Memory B cell (primary cell): Measurements from ENCODE around the gene COLQ.
A peak's percentile ranks its signal among the peaks of the same experiment; 100 is the strongest.
"Not testable (repeated sequence)": the region's sequence is repeated elsewhere in the genome, so short reads cannot be mapped to it uniquely, and the experiment has no call there.

Experiments used
- ATAC-seq: fragments of 150-1000 bp; cut with Tn5 transposase; 2 replicates; pipeline ENCODE4 v1.10.0; 2021; ENCODE audit warnings: low read depth, mild to moderate bottlenecking, moderate library complexity
- DNase-seq, 2 donors: peaks; one replicate each; pipeline ENCODE4 v3.0.0; 2022; ENCODE audit warnings: low spot score in 2 of 2
- H3K27ac Mint-ChIP-seq: one replicate; pipeline ENCODE4 v1.8.0; 2022; ENCODE audit warnings: mild to moderate bottlenecking, moderate library complexity, mixed read lengths
- H3K27me3 Mint-ChIP-seq: one replicate; pipeline ENCODE4 v1.8.0; 2022; ENCODE audit warnings: mixed read lengths
- H3K36me3 Mint-ChIP-seq: one replicate; pipeline ENCODE4 v1.8.0; 2022; ENCODE audit warnings: mild to moderate bottlenecking, mixed read lengths
- H3K4me1 Mint-ChIP-seq: one replicate; pipeline ENCODE4 v1.8.0; 2022; ENCODE audit warnings: mixed read lengths
- H3K4me3 Mint-ChIP-seq: one replicate; pipeline ENCODE4 v1.8.0; 2022; ENCODE audit warnings: mild to moderate bottlenecking, moderate library complexity, mixed read lengths
- H3K9me3 Mint-ChIP-seq: one replicate; pipeline ENCODE4 v1.8.0; 2022; ENCODE audit warnings: mixed read lengths

The COLQ gene

GRCh38 chr3:15532614-15533013 lies 11.1 kb upstream of the COLQ start:
- not testable (repeated sequence) for H3K27me3 Mint-ChIP-seq, ATAC-seq, H3K9me3 Mint-ChIP-seq, H3K36me3 Mint-ChIP-seq, H3K27ac Mint-ChIP-seq, H3K4me3 Mint-ChIP-seq, H3K4me1 Mint-ChIP-seq, DNase-seq

- no peak overlapping the region for H3K4me3 Mint-ChIP-seq
- no peaks in the 10 kb centered on the region for H3K27me3 Mint-ChIP-seq
- DNase-seq, result no peak
- H3K4me1 Mint-ChIP-seq, result no peaks in the 10 kb centered on the region
- no peaks in the 10 kb centered on the region for H3K36me3 Mint-ChIP-seq
- ATAC-seq, result no peak
- H3K9me3 Mint-ChIP-seq, result no peaks in the 10 kb centered on the region
- no peak overlapping the region for H3K27ac Mint-ChIP-seq
Observed at GRCh38 chr3:15531346-15531745, 9.8 kb upstream of the COLQ start.

- H3K27me3 Mint-ChIP-seq, result no peaks in the 10 kb centered on the region
- H3K36me3 Mint-ChIP-seq, result no peaks in the 10 kb centered on the region
- ATAC-seq, result no peak
Observed at GRCh38 chr3:15528854-15529537, 7.5 kb upstream of the COLQ start.

DNA sequence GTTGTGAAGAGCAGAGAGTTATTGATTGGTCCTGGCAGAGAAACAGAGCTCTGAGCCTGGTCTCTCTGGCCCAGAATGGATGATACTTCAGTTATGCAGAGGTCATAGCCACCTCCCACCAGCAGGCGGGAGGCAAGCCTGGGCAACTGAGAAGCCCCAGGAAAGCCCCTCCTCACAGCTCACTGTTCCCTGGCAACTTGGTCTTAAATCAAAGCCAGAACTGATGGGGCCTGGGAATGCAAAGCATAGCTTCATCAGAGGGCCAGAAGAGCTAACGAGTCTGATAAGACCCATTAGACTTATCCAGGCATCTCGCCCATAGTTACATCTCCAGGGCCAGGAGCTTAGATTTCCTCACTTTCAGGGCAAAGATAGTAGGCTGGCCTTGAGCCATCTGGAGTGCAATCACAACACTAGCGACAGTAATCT lies 5.5 kb upstream of the COLQ start:
- H3K9me3 Mint-ChIP-seq, result peaks cover 1% of the 10 kb centered on the region
- peak; percentile 43 for ATAC-seq
- H3K36me3 Mint-ChIP-seq, result no peaks in the 10 kb centered on the region
- no peaks in the 10 kb centered on the region for H3K27me3 Mint-ChIP-seq
- no peaks in the 10 kb centered on the region for H3K4me1 Mint-ChIP-seq
- no peak for DNase-seq
- H3K27ac Mint-ChIP-seq, result no peak overlapping the region
- H3K4me3 Mint-ChIP-seq, result no peak overlapping the region

More at GRCh38 chr3:15528854-15529537, 7.5 kb upstream of the COLQ start:
- DNase-seq, result no peak
- no peak overlapping the region for H3K27ac Mint-ChIP-seq
- H3K4me3 Mint-ChIP-seq, result no peak overlapping the region
- no peaks in the 10 kb centered on the region for H3K4me1 Mint-ChIP-seq
- peaks cover 1% of the 10 kb centered on the region for H3K9me3 Mint-ChIP-seq

GRCh38 chr3:15525790-15526189 lies 4.3 kb upstream of the COLQ start:
- Mint-ChIP-seq H3K27ac (no peak overlapping the region), H3K36me3 (no peaks in the 10 kb centered on the region), H3K4me1 (peaks cover 6% of the 10 kb centered on the region), H3K27me3 (no peaks in the 10 kb centered on the region), H3K9me3 (peaks cover 1% of the 10 kb centered on the region), H3K4me3 (no peak overlapping the region)
- DNase-seq (no peak), ATAC-seq (no peak)

DNA sequence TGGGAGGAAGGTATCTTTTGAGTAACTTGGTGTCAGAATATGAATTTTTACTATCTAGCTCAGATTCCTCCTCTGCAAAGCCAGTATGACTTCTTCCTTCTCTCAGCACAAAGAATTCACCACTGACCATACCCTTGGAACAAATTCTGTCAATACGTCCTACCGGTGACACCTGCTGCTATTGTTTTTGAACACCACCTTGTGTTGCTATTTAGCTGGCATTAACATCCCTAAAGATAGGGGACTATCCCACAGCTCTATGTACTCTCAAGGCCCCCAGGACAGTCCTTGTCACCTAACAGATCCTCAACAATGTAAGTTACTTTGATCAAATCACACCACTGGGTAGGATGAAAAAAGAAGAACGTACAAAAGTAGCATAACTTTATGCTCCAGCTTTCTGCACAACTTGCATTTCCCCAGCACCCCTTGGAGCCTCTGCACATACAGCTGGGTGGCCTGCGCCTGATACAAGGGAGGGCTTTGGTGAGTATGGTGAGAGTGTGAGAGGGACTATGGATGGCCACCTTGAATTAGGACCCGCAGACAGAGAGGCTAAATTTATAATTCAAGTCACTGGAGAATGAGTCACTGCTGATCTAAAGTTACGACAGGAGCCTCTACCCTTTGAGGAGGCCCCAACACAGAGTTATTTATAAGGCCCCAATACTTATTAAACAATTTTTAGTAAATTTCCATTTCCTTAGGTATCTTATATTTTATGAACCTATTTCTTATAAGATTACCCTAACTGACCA lies 2.3 kb upstream of the COLQ start:
- no peak for DNase-seq
- Mint-ChIP-seq H3K27ac (no peak overlapping the region), H3K36me3 (no peaks in the 10 kb centered on the region), H3K27me3 (no peaks in the 10 kb centered on the region), H3K4me3 (no peak overlapping the region), H3K4me1 (peaks cover 6% of the 10 kb centered on the region), H3K9me3 (peaks cover 1% of the 10 kb centered on the region)
- no peak for ATAC-seq

GRCh38 chr3:15522016-15522415 lies 510 bp upstream of the COLQ start:
- peaks cover 8% of the 10 kb centered on the region for H3K4me1 Mint-ChIP-seq
- H3K4me3 Mint-ChIP-seq, result no peak overlapping the region
- H3K27me3 Mint-ChIP-seq, result no peaks in the 10 kb centered on the region
- H3K36me3 Mint-ChIP-seq, result no peaks in the 10 kb centered on the region
- peaks cover 1% of the 10 kb centered on the region for H3K9me3 Mint-ChIP-seq
- DNase-seq (no peak), ATAC-seq (no peak)
- no peak overlapping the region for H3K27ac Mint-ChIP-seq

GRCh38 chr3:15520804-15521572 lies 518 bp downstream of the COLQ start:
- Mint-ChIP-seq H3K27ac (no peak overlapping the region), H3K27me3 (no peaks in the 10 kb centered on the region), H3K4me3 (no peak overlapping the region), H3K9me3 (peaks cover 1% of the 10 kb centered on the region), H3K4me1 (peaks cover 8% of the 10 kb centered on the region), H3K36me3 (no peaks in the 10 kb centered on the region)
- no peak for ATAC-seq
- no peak for DNase-seq

GRCh38 chr3:15520185-15520584 lies 1.3 kb downstream of the COLQ start:
- H3K27me3 Mint-ChIP-seq, result no peaks in the 10 kb centered on the region
- no peaks in the 10 kb centered on the region for H3K36me3 Mint-ChIP-seq
- no peak overlapping the region for H3K4me3 Mint-ChIP-seq
- DNase-seq (no peak), ATAC-seq (no peak)
- H3K4me1 Mint-ChIP-seq, result peaks cover 8% of the 10 kb centered on the region
- H3K27ac Mint-ChIP-seq, result no peak overlapping the region
- H3K9me3 Mint-ChIP-seq, result no peaks in the 10 kb centered on the region

DNA sequence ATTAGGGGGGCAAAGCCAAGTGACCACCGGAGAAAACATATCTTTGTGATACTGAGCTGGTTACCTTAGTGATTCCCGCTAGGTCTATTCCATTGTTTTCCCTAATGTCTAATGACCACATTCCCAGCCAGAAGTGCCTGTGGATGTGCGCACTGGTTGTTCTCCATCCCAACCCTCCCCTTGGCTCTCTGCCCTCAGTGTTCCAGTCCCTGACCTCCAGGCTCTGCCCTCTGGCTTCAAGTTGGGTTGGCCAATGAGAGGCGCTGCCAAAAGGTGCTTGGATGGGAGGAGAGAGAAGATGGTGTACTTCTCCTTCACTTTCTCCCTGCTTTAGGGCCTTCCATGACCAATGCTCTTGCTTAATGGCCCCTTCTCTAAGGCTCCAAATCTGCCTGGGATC lies 2.4 kb downstream of the COLQ start:
- no peak for ATAC-seq
- H3K4me1 Mint-ChIP-seq, result peaks cover 8% of the 10 kb centered on the region
- H3K27ac Mint-ChIP-seq, result no peak overlapping the region
- H3K27me3 Mint-ChIP-seq, result no peaks in the 10 kb centered on the region
- no peak for DNase-seq
- no peak overlapping the region for H3K4me3 Mint-ChIP-seq
- no peaks in the 10 kb centered on the region for H3K9me3 Mint-ChIP-seq
- H3K36me3 Mint-ChIP-seq, result no peaks in the 10 kb centered on the region

DNA sequence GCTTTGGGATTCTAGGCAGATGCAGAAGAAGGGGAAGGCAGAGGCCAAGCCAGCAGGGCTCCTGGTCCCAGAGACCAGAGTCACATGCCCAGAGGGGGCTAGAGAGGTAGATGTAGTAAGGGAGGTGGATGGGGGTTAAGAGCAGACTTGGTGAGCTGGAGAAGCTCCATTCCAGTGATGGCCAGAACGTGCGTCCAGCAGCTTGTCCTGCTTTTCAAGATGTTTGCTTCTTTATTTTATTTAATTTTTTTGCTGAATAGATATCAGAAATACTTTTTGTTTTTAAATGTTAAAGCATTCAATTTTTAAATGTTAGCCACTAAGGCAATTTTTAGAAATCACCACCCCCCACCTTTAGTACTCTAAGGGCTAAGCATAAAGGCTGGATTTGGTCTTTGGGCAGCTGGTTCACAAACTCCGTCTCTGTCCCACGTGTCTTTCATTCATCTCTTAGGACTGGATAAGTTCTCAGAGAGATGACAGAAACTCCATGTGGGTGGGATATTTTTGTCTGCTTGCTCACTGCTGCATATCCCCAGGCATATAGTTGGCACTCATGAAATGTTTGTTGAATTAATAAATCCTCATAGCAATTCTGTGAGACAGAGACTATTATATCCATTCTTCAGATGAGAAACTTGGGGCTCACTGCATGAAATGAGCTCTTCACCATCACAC lies 6.7 kb downstream of the COLQ start:
- H3K9me3 Mint-ChIP-seq, result no peaks in the 10 kb centered on the region
- peaks cover 2% of the 10 kb centered on the region for H3K27me3 Mint-ChIP-seq
- H3K4me3 Mint-ChIP-seq, result no peak overlapping the region
- ATAC-seq (no peak), DNase-seq (no peak)
- peaks cover 3% of the 10 kb centered on the region for H3K4me1 Mint-ChIP-seq
- no peak overlapping the region for H3K27ac Mint-ChIP-seq
- H3K36me3 Mint-ChIP-seq, result no peaks in the 10 kb centered on the region

DNA sequence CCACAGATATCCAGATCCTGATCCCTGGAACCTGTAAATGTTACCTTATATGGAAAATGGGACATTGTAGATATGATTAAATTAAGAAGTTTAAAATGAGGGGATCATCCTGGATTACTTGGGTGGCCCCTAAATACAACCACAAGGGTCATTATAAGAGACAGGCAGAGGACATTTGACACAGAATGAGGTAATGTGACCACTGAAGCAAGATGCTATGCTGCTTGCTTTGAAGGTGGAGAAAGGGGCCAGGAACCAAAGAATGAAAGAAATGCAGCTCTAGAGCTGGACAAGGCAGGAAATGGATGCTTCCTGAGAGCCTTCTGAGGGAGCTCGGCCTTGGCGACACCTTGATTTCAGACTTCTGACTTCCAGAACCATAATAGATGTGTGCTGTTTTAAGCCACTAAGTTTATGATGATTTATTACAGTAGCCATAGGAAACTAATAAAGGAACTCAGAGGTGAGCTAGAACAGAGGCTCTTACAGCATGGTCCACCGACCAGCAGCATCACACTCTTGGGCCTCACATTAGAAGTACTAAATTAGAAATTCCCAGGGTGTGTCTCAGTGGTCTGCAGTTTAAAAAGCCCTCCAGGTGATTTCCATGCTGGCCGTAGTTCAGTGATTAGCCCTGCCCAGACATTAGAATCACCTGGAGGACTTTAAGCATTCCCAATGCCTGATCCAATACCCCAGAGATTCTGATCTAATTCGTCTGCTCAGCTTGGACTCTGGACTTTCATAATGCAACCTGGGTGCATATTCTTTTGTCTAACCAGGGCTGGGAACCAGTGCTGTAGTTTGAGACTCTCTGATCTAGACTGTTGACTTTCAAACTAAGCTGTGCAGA lies 7.5 kb downstream of the COLQ start:
- no peaks in the 10 kb centered on the region for H3K36me3 Mint-ChIP-seq
- H3K4me3 Mint-ChIP-seq, result no peak overlapping the region
- DNase-seq (no peak), ATAC-seq (no peak)
- H3K4me1 Mint-ChIP-seq, result peaks cover 3% of the 10 kb centered on the region
- no peaks in the 10 kb centered on the region for H3K9me3 Mint-ChIP-seq
- no peak overlapping the region for H3K27ac Mint-ChIP-seq
- peaks cover 2% of the 10 kb centered on the region for H3K27me3 Mint-ChIP-seq

DNA sequence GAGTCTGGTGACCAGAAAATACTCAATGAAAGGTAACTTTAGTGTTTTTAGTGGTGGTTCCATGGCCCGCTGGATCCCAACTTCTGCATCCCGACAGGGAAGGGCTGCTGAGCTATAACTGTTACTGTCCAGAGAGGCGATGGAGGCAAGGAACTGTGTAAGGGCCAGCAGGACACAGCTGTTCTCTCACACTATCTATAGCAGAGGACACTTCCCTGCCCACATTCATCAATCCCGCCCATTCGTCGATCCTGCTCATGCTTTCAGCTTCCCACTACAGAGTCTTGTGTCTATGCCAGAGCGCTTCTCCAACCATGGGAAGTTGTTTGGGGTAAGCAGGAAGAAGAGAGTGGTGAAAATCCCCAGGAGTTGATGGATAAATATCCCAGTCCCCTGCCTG lies 8.4 kb downstream of the COLQ start:
- Mint-ChIP-seq H3K27ac (no peak overlapping the region), H3K36me3 (no peaks in the 10 kb centered on the region), H3K27me3 (peaks cover 2% of the 10 kb centered on the region), H3K9me3 (no peaks in the 10 kb centered on the region), H3K4me1 (peaks cover 3% of the 10 kb centered on the region), H3K4me3 (no peak overlapping the region)
- no peak for ATAC-seq
- no peak for DNase-seq
